GM18858 (cell line): Measurements from ENCODE around the gene FBRS.
"Not testable (repeated sequence)": the region's sequence is repeated elsewhere in the genome, so short reads cannot be mapped to it uniquely, and the experiment has no call there.

Source experiments
- ATAC-seq: cut with Tn5 transposase; IDR thresholded peaks from one replicate; pipeline ENCODE4 v1.9.1; 2021; ENCODE audit not compliant: unreplicated experiment

Gene FBRS

DNA sequence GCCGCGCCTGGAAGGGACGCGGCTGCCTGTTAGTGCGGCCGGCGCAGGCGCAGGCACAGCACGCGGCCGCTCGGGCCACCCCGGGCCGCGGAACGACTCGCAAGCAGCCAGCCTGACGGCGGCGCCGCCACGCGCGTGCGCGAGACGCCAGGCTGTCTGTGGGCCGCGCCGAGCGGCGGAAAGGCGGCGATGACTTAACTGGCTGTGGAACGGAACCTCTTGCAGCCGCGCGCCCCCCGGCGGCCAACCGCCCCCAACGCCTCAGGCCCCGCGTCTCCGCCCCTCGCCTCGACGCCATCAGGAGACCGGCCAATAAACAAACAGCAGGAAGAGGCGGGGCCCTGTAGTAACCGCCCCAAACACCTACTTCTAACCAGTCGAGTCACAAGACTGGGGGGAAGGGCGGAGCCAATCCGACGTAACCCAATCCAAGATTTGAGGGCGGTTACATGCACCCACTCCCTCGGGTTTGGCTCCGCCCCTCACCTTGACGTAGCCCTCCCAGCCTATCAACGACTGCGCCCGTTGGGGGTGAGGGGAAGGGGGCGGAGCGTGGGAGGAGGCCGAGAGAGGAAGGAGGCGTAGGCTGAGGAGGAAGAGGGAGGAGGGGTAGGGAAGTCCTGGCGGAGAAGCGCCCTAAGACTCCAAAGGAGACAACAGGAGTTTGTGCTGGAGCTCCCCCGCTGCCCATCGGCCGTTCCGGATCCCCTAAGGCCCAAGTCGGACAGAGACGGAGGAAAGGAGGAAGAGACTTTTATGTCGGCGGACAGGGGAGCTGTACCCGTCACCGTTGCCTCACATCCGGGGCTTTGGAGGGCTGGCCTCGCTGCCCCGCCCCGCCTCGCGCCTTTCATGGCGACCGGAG is at the start of gene FBRS:
Gene FBRS (plus strand): TSS at position 566 of the 865 bp plus-strand sequence. CDS start 1,088 bp downstream, outside the sequence.
- ATAC-seq = peak; percentile 65

DNA sequence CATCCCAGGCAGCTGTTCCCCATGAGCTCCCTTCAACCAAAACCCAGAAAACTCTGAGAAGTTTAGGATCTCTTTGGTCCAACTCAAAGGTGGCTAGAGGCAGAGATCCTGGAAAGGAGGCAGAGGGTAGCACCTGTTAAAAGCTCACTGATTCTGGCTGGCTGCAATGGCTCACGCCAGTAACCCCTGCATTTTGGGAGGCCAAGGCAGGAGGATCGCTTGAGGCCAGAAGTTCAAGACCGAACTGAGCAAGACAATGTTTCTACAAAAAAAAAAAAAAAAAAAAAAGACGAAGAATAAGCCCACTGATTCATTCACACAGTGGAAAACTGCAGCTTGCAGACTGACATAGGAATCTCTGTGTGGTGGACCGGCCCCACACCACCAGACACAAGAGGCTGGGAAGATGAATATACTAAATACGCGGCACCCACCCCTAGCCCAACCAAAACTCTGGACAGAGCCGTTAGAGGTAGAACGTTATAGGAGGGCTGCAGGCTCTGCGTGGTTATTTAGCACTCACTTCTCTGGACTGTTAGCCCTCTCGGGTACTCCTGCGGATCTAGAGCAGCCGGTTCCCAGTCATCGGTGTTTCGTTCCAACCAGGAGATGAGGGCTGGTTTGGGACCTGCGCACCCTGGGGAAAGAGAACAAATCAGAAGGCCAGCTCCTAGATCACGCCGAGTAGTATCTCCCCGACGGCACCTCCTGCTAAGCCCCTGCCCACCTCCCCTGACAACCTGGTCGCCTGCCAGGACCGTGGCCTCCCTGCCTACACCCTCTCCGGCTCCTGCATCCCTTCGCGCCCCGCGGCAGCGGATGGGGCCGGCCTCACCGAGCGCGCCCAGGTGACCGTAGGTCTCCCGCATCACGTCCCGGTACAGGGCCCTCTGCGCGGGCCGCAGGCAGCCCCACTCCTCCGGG is 49.0 kb upstream of the FBRS start:
- peak; percentile 33 for ATAC-seq

DNA sequence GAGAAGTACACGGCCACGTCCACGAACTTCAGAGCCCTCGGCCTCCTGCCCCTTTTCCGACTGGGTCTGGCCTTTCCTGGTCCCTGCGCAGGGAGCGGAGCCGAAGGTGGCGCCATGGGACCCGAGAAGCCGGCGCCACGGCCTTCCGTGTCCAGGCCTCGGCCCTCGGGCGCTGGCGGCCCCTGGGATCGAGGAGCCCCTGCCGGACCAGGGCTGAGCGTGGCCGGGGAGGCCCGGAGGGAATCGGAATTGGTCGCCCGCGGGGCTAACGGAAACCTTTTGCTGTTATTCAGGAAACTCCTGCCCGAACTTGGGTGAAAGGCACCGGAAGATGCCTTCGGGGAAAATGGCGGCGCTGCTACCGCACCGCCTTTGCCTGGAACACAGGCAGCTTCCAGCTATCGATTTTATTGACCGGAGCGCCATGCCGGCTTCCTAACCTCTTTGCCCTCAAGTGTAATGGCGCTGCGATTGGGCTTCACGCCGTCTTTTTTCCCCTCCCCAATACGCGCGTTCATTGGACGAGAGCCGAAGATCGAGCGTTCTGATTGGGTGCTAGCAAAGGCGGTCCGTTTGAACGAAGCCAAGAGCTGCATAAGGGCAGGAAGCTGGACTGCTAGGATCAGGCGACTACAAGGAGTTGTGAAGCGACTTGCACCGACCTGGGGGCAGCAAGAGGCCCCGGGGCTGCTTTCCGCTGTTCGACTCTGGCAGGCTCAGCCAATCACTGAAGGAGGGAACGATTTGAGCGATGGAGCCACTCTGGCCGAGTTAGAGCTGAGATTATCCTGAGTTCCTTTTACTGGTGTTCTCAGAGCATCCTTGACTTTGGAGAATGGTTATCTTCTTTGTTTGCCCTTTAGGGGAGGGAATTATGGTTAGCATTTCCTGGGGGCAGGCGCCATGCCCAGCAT is 48.0 kb upstream of the FBRS start, which contains the start of gene ZNF689:
Gene ZNF689 (minus strand): TSS at position 464 of the 914 bp plus-strand sequence. CDS start 348 bp downstream, at position 116.
- peak; percentile 73 for ATAC-seq

DNA sequence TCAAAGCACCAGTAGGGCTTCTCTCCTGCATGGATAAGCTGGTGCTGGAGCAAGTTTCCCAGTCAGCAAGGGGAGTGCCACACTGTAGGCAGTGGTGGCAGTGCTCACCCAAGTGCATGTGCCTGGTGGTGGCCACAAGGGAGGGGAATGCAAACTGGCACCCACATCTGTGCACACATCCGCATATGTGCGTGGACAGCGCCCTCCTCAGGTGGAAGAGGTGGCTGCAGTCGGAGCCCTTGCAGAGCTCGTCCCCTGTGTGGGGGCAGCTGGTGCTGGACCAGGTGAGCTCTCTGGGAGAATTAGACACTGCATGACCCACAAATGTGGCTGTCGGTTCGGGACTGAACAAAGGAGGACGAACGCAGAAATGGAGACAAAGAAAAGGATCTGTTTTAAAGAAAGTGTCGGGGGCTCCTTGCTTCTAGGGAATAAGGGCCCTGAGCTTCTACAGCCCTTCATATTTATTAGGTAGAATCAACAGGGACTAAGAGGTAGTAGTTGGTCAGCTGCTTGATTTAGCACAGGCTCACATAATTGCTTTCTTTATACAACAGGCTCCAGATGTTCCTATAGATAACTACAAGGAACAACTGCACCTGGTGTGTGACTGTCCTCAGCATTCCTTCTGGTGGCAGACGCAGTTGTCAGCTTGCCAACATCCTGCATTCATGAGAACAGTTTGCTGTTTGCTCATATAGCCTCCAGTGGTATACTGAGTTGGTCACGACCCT is 42.7 kb upstream of the FBRS start:
- ATAC-seq = no peak

DNA sequence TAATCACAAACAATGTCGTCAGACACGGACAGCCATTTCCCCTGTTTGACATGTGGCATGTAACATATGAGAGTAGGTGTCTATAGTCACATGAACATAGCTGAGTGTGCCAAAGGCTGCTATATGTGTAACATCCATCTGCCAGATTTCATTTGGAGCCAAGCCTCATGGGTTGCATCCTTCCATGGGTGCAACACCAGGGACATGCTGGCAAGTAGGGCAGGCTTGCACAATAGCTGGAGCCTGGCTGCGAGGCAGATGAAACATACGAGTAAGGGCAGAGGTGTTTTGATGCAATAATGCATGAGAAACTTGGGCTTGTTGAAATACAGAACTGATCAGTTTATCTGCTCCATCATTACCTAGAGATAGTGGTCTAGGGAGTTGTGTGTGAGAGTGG is 39.0 kb upstream of the FBRS start:
- ATAC-seq = no peak

DNA sequence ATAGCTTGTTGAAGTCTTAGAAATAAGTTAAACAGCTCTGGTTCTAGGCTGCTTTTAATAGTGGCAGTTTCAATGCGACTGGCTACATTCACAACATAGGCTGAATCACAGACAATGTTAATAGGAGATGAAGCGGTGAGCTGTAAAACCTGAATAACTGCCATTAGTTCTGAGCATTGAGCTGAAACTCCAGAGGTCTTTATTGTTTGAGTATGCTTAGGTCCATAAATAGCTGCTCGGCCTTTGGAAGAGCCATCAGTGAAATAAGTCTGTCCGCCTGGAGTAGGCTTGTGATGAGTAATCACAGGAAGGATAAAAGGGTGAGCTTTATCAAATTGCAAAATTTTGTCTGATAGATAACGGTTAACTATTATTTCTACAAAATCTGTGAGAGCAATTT is 38.6 kb upstream of the FBRS start:
- ATAC-seq = no peak

DNA sequence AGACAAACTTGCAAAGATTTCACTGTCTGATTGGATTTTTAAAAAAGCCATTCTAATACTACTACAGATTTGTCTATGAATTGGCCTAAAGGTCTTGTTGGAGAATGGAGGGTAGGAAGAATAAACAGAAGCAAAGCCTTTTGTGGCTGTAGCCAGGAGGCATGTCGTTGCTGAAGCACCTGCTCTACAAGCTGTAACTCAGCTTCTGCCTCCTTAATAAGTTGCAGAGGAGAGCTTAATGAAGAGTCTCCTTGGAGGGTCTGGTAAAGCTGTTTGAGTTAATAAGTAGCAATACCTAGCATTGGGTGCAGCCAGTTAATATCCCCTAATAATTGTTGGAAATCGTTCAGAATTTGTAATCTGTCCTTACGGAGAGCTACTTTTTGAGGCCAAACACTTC is 38.1 kb upstream of the FBRS start:
- ATAC-seq = no peak

DNA sequence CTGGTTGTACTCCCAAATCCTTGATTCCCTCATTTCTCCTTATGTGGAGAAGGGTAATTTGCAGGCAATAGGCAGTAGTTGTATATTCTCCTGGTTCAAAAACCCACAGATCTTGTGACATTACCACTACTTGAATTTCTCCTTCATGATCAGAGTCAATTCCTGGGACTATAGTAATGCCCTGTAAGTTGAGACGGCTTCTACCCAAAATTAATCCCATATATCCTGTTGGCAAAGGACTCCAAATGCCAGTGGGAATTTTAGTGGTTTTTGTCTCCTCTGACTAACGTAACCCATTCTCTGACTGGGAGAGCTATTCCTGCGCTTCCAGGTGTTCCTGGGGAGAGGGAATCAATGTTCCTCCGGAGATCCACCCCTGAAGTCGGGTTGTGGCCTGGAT is 36.5 kb upstream of the FBRS start:
- no peak for ATAC-seq

DNA sequence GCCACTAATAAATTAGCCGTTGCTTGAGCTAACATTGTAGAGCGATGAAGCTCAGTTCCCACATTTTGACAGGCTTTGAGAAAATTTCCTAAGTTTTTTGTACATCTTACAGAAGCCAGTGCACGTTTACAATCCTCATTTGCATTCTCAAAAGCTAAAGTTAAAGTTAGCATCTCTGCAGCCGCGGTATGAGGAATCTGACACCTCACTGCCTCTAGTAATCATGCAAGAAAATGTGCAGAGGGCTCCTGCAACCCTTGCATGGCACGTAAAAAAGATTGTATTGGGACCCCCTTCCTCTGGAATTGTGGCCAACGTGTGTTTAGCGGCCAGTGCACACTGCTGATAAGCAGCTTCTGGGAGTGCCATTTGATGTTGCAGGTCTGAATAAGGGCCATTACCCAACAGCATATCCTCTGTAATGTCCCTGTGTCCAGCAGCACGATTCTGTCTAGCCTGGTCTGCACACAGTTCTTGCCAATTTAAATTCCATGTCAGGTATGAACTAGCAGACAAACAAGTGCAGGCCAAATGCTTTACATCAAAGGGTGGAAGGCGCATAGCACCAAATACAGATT is 35.7 kb upstream of the FBRS start:
- no peak for ATAC-seq

DNA sequence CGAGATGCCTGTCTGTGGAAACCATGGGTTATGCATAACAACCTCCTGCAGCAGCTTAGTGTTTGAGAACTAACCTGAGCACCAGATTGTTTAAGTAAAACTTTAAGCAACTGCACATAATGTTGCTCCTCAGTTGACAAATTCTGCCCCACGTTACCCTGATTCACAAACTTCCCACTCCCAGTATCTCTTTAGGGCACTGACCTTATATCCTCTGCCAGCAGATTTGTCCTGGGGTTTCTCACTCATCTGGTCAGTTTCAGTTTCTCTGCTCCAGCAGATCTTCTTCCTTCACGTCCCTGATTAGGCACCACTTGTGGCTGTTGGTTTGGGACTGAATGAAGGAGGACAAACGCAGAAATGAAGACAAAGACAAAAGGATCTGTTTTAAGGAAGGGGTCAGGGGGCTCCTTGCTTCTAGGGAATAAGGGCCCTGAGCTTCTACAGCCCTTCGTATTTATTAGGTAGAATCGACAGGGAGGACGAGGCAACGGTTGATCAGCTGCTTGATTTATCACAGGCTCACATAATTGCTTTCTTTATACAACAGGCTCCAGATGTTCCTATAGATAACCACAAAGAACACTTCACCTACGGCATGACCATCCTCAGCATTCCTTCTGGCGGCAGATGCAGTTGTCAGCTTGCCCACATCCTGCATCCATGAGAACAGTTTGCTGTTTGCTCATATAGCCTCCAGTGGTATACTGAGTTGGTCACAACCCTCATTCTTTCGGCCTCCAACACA is 34.5 kb upstream of the FBRS start:
- no peak for ATAC-seq

DNA sequence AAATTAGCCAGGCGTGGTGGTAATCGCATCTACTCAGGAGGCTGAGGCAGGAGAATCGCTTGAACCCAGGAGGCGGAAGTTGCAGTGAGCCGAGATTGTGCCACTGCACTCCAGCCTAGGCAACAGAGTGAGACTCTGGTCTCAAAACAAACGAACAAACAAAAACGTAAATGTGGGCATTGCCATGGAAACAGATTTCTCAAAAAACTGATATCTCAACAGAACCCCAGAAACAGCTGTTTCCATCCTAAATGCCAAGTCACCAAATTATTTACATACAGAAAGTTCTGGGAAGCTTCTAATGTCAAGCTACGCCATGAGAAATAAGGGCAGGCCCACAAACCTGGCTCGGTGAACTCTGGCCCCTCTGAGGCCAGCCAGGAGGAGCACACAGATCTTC is 32.0 kb upstream of the FBRS start:
- no peak for ATAC-seq

DNA sequence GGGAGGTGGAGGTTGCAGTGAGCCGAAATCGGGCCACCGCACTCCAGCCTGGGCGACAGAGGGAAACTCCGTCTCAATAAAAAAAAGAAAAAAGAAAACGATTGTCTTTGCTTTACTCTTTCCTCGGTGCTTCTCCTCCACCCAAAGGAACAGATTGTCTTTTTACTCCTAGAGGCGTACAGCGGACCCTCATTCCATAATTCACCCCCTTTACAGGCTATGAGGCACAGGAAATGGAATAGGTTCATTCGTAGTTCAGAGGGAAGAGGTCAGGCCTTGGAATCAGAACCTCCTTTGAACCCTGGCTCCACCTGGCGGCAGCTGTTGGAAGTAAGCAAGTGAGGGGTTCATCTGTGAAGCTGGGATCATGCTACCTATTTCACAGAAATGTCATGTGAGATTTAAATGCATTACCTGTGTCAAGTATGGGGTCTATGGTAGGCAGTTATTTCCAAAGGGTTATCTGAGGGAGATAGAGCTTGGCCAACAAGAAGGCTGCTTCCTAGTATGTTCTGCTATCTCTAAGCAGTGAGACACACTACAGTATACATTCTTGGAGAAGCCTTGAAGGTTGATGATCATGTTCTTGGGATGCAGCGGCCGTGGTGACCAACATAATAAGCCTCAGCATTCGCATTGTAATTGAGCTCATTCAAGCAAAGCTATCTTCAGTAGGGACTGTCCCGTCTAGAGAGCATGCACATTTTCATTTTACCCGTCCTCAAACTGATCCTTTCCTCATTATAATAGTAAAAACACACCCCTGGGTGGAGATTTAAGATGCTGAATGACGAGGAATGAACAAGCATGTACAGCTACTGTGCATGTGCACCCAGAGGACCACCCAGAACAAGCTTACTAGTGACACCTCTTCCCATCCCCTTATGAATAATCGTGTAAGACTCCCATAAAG is 29.3 kb upstream of the FBRS start:
- ATAC-seq = no peak

DNA sequence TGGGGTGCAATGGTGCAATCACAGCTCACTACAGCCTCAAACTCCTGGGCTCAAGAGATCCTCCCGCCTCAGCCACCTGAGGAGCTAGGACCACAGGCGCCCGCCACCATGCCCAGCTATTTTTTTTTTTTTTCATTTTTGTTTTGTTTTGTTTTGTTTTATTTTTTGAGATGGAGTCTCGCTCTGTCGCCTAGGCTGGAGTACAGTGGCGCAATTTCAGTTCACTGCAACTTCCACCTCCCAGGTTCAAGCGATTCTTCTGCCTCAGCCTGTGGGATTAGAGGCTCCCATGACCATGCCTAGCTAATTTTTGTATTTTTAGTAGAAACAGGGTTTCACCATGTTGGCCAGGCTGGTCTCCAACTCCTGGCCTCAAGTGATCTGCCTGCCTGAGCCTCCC is 25.8 kb upstream of the FBRS start:
- not testable (repeated sequence) for ATAC-seq

DNA sequence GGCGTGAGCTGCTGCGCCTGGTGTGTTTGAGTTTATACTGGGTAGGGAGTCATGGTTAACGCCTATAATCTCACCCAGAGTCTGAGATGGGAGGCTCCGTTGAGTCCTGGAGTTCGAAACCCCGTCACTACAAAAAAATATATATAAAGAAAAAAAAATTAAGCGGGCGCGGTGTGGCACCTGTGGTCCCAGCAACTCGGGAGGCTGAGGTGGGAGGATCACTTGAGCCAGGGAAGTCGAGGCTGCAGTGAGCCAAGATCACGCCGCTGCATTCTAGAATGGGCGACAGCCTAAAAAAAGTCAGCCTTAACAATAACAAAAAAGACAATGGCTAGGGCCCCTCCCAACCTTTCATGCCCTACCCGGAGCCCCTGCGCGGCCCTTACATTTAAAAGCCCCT is 24.7 kb upstream of the FBRS start:
- no peak for ATAC-seq

DNA sequence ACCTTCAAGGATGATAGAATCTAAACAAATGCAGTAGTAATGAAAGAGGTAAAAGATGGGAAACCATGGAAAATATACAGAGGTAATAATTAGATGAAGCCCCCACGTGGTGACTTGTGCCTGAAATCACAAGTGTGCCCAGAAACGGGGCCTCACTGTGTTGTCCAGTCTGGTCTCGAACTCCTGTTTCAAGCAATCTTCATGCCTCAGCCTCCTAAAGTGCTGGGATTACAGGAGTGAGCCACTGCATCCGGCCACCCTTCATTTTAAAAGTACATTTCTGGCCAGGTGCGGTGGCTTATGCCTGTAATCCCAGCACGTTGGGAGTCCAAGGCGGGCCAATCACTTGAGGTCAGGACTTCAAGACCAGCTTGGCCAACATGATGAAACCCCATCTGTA is 21.6 kb upstream of the FBRS start:
- ATAC-seq = no peak

DNA sequence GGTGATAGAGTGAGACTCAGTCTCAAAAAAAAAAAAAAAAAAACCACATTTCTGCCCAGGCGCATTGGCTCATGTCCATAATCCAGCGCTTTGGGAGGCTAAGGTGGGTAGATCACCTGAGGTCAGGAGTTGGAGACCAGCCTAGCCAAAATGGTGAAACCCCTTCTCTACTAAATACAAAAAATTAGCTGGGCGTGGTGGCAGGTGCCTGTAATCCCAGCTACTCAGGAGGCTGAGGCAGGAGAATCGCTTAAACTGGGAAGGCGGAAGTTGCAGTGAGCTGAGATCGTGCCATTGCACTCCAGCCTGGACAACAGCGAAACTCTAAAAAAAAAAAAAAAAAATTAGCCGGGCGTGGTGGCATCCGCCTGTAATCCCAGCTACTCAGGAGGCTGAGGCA is 21.1 kb upstream of the FBRS start:
- ATAC-seq = not testable (repeated sequence)

DNA sequence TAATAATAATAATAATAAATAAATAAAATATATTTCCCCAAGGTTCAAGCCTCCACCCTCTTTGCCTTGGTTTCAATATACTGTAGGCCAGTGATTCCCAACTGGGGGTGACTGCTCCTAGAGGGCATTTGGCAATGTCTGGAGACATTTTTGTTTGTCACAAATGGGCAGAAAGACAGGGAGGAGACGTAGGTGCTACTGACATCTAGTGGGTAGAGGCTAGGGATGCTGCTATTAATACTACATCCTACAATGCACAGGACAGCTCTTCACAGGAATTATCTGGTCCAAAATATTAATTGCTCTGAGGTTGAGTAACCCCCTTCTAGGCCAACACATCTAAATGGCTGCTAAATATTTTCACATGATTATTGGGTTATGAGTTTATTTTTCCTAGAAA is 20.3 kb upstream of the FBRS start:
- ATAC-seq = no peak

DNA sequence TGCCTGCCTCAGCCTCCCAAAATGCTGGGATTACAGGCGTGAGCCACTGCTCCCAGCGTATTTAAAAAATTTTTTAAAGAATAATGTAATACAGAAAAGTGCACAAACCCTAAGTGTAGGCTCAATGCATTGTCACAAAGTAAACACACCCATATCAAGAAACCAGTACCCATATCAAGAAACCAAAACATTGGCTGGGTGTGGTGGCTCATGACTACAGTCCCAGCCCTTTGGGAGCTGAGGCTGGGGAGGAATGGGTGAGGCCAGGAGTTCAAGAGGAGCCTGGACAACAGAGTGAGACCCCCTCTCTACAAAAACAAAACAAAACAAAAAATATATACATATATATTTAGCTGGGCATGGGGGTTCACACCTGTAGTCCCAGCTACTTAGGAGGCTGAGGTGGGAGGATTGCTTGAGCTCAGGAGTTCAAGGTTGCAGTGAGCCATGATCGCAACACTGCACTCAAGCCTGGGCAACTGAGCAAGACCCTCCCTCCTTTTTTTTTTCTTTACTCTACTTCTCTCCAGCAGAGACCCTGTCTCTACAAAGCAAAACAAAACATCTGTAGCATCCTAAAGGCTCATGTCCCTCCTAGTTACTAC is 16.8 kb upstream of the FBRS start:
- ATAC-seq = no peak
